GM19328 (cell line): Measurements from ENCODE around the gene URGCP.
"Not testable (repeated sequence)": the region's sequence is repeated elsewhere in the genome, so short reads cannot be mapped to it uniquely, and the experiment has no call there.

Experiments used
- ATAC-seq: cut with Tn5 transposase; IDR thresholded peaks from one replicate; pipeline ENCODE4 v1.9.1; 2021; ENCODE audit warnings: mild to moderate bottlenecking, moderate library complexity; ENCODE audit not compliant: unreplicated experiment

Gene URGCP

DNA sequence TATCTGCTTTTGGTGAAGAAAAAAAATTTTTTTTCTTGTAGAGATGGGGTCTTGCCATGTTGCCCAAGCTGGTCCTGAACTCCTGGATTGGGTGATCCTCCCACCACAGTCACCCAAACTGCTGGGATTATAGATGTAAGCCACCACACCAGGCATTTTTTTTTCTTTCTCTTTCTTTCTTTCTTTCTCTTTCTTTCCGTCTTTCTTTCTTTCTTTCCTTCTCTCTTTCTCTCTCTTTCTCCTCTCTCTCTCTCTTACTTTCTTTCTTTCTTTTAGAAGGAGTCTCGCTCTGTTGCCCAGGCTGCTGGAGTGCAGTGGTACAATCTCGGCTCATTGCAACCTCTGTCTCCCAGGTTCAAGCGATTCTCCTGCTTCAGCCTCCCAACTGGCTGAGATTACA lies 16.3 kb upstream of the URGCP start:
- ATAC-seq, result no peak

DNA sequence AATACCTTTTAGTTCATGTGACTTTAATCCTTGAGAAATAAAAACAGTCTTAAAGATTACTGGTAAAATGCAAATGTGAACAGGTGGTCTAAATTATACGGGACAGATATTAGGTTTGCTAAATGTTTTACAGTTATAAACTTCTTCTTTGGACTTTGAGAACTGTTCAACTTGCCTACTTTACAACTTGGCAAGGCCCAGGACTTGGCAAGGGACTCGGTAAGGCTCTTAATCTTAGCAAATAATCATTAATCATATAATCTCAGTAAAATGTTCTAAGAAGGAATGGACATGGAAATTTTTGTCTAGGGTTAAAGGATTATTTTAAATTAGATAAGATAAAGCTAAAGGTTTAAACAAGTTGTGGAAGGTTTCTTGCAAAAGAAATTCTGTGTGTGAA lies 15.0 kb upstream of the URGCP start:
- no peak for ATAC-seq

DNA sequence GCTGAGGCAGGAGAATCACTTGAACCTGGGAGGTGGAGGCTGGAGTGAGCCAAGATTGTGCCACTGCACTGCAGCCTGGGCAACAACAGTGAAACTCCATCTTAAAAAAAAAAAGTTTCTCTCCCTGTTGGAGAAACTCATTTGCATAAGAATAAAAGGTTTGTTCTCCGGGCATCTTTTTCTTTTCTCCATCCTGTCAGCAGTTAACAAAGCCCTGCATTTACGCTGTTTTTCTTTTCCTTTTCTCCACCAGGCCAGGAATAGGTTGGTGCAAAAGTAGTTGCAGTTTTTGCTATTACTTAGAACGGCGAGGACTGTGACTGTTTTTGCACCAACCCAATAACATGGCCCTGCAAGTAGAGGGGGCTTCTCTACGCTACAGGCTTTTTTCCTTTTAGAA lies 9.5 kb upstream of the URGCP start:
- ATAC-seq, result no peak

DNA sequence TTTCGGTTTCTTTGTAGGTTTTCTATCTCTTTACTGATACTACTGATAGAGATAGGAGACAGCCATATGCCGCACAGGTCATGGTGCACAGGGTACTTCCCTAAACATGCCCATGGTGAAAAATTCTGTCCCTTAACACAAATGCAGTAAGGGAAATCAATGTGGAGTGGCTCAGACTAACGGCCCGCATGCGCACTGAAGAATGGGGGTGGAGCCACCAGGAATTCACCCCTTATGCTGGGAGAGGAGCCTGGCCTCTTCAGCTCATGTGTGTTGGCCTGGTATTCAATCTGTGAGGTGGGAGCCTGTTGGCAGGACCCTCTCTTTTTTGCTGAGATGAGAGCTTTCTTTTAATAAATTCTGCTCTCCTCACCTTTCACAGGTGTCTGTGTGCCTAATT lies 8.4 kb upstream of the URGCP start:
- ATAC-seq, result no peak

DNA sequence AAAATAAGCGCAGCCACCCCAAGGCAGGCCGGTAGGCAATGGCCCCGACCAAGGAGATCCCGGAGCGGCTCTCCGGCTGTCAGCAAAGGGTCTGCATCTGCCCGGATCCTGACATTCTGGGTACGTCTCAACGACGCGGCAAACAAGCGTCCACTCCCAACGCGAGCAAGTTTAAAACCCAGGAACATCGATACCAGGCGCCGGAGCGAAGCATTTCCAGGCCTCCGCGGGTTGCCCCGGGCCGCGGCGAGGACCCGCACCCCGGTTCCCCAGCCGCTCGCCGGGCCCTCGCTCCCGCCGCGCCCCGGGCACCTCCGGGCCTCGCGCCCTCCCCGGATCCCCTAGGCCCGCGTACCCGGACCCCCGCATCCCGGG lies 453 bp downstream of the URGCP start:
- ATAC-seq, result peak; percentile 30

DNA sequence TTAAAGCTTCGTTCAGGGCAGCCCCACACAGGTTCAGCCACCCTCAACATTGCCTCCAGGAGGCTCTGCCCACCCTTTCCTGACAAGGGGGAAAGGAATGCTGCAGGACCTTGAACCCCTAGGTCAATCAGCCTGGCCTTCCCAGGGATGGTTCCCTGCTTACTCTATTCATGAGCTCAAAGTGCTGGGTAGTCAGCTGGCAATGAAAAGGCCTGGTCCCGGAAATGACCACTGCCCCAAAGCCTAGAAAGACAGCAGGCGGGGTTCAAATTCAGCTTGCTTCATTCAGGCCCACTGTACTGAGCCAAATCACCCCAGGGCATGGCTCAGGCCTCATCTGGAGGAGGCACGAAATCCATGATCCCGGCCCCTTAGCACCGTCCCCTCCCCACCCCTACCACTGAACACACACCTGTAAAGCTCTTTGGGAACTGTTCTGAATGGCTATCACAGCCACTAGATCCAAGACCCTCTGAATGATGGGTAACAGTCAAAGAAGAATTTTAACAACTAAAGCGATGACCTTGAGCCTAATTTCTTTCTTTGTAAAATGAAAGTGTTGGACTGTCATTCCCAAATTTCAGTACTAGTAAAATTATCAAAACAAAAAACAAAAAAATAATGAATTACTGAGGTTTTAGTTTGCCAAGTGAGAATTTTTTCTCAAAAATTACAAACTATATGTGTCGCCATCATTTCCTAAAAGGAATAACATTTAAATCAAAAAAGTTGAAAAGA lies 1.0 kb downstream of the URGCP start:
- no peak for ATAC-seq

DNA sequence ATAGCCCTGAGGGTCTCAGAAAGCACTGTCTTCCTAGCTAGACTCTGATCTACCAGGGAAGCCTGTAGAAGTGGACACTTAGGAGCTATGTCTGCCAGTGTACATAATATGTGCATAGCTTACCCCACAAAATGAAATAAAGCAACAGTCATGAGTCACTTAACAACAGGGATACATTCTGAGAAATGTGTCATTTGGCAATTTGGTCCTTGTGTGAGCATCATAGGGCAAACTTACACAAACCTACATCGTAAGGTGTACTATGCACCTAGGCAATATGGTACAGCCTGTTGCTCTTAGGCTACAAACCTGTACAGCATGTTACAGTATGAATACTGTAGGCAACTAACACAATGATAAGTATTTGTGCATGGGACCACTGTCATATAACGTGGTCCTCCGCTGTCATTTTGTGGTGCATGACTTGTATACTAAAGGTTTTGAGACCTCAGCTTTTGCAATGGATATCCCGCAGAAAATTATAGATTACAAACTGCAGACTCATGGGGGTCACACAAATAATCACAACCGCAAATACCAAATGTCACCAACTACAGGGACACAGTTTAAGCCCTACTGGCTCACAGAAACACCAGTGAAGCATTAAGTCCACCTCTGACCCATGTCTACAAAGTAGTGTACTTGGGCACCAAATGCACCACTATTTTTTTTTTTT lies 1.7 kb downstream of the URGCP start:
- no peak for ATAC-seq

DNA sequence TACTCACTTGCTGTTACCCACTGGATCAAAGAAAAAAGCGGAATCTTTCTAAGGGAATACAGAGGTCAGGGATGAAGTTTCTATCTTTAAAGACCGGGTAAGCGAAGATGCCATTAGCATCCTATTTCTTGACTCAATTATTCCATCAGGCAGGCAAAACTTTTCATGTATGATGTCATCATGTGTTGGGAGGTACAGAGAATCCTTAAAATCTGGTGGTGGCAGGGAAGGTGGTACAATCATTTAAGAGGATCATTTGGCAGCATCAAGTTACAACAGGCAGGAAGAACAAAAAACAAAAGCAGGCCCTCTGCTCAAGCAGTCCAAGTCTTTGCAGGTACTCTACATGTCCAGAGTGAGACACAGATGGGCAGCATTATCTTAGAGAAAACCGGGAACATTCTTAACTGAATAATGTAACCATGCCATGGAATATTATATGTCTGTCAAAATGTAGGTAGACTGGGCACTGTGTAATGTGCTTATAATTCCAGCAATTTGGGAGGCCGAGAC lies 3.8 kb downstream of the URGCP start:
- ATAC-seq, result no peak

DNA sequence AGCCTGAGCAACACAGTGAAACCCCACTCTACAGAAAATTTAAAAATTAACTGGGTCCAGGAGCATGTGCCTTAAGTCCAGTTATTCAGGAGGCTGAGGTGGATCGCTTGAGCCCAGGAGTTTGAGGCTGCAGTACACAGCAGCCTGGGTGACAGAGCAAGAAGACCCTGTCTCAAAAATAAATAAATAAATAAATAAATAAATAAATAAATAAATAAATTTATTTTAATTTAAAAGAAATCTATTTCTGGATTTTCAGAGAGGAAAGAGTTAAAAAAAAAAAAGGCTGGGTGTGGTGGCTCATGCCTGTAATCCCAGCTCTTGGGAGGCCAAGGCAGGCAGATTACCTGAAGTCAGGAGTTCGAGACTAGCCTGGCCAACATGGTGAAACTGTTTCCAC lies 7.8 kb downstream of the URGCP start:
- not testable (repeated sequence) for ATAC-seq

DNA sequence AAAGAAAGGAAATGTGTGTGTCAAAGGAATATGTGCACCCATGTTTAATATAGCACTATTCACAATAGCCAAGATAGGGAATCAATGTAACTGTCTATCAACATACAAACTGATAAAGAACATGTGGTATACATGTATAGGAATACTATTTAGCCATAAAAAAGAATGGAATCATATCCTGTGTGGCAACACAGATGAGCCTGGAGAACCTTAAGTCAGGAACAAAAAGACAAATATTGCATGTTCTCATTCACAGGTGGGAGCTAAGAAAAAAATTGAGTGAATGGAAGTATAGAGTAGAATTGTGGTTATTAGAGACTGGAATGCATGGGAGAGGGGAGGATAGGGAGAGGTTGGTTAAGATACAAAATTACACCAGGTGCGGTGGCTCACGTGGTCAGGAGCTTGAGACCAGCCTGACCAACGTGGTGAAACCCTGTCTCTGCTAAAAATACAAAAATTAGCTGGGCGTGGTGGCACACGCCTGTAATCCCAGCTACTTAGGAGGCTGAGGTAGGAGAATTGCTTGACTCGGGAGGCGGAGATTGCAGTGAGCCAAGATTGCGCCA lies 10.5 kb downstream of the URGCP start:
- no peak for ATAC-seq

DNA sequence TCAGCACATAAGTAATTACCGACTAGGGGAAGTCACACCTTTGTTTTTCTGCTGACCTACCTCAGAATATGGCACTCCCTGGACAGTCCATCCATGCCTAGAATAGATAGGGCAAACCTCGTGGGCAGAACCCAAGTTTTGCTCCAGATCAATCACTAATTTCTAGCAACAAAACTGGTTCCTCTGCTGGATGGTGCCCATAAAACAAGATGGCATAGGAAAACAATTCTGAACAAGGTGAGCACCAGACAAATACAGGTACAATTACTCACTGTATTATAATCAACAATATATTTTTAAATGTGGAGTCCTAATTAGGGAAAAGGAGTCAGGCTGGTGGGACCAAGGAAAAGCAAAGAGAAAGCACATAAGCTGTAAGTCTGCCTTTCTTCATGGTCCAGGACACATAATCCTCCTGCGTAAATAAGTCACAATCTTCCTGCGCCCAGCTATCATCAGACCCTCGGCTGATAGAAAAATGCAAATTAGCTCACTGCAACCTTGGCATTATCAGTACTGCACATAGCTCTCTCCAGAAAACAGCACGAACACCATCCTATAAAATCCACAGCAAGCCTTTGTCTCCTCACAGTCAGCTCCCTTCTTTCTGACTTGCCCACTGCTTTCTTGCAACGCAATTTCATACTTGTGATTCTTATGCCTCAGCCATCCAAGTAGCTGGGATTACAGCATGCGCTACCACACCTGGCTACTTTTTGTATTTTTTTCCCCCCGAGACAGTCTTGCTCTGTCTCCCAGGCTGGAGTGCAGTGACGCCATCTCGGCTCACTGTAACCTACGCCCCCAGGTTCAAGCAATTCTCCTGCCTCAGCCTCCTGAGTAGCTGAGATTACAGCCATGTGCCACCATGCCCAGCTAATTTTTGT lies 15.1 kb downstream of the URGCP start:
- no peak for ATAC-seq

DNA sequence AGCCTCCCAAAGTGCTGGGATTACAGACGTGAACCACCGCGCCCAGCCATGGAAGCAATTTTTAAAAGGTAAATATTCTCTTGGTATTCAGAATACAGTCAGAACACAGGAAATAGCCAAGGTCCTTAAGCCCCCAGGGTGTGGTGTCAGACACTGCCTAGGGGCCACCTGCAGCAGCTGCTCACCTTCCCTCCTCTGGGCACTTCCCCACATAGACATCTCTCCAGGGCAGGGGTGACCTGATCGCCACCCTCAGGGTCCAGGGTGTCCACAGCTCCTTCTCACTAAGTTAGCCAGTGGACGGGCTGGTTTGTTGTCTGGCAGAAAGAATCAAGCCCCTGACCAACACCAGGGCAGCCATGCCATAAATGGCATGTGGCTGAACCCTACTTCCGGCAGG lies 15.9 kb downstream of the URGCP start:
- ATAC-seq, result no peak

DNA sequence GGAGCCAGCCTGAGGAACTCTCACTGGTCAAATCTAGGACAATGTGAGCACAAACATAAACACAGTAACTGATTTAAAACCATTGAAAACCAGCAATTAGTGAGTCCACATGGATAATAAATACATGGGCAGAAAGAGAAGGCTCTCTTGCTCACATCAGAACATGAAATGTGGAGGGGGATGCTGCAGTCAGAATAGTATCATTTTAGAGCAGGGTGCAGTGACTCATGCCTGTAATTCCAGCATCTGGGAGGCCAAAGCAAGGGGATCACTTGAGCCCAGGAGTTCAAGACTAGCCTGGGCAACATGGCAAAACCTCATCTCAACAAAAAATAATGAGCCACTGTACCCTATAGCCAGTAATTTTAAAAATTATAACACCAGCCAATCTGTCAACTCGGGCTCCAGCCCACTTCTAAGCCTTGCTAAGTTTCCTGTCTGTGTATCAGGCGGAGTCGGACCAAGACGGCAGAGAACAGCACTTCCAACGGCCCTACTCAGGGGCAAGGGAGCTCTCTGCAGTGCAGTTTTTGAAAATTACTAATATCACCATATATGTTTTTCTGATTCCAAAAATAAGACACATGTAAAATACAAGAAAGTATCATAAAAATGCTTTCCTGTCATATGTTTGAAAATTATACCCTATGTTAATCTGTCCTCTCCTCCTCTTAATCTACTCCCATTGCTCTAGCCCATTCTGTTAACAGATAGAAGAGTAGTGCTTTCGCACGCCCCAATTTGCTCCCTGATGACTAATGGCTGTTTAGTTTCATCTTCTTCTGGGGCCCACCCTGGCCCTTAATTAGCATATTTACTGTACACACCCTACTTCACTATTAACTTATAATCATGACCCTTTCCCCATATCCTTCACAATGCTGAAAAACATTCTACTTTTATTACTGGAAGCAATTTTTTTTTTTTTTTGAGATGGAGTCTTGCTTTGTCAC lies 17.1 kb downstream of the URGCP start:
- ATAC-seq, result no peak

DNA sequence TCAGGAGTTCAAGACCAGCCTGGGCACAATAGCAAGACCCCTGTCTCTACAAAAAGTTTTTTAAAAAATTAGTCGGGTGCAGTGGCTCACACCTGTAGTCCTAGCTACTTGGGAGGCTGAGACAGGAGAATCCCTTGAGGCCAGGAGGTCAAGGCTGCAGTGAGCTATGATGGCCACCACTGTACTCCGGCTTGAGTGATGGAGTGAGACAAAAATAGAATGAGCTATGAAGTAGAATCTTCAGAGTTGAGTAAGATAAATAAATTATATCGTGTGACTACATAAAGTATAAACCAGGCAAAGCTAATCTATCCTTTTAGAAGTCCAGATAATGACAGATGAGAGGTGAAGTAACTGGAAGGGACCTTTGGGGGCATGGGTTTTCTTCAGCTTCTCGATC lies 21.8 kb downstream of the URGCP start:
- ATAC-seq, result no peak

DNA sequence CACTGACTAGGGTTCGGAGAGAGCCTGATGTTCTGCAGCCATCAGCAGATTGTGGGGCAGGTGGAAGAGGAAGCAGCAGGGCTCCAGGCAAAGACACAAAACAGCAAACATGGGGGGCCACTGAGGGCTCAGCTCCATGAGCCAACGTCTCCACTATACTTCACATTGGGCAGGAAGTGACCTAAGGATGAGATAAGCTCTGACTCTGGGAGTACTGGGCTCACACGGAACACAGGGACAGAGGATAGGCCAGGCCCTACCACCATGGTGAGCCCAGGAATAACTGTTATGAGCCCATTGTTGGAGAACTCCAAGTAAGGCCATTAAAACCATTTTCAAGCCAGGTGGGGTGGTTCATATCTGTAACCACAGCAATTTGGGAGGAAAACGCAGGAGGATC lies 22.2 kb downstream of the URGCP start:
- no peak for ATAC-seq

DNA sequence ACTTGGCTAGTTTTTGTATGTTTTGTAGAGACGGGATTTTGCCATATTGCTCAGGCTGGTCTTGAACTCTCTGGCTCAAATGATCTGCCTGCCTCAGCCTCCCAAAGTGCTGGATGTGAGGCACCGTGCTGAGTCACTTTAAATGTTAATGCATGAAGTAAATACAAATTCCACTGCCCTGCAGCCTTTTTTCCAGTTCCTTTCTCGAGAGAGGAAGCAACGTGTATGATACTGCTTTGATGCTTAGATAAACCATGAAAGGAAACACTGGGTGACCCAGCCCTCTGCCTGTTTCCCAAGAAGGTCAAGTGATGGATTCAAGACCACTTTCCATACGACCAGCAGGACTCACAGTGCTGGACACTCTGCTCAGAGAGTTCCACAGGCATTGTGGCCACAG lies 25.8 kb downstream of the URGCP start:
- no peak for ATAC-seq

DNA sequence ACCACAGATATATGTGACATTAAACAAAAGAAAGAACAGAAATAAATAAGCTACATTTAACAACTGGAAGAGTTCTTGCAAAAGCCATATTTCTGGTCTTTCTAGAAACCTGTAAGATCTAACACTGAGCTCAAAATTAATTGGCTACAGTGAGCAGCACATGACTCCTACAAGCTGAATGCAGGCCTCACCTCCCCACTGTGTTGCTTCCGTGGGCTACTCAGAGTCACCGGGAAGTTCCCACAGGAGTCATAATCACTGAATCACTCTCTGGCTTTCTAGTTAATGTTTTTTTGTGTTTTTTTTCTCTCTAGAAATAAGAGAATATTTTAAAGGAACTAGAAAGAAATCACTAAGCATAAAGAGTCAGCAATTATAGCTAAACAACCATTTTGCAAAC lies 26.9 kb downstream of the URGCP start:
- no peak for ATAC-seq

DNA sequence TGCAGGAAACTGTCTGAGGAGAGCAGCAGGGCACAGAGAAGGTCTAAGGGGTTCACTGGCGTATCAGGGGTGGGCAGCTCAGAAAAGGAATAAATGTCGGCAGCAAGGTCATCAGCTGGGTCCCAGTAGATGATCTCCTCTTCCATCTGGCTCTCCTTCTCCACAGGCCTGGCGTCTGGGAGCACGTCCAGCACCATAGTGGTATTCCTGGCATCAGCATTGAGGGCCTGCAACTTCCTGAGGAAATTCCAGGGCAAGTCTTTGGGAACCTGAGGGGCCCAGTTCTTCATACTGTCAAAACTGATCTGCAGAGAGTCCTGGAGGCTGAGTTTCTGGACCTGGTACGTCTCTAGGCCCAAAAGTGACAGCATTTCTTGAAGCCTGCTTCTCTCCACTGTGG lies 27.5 kb downstream of the URGCP start:
- ATAC-seq, result no peak

DNA sequence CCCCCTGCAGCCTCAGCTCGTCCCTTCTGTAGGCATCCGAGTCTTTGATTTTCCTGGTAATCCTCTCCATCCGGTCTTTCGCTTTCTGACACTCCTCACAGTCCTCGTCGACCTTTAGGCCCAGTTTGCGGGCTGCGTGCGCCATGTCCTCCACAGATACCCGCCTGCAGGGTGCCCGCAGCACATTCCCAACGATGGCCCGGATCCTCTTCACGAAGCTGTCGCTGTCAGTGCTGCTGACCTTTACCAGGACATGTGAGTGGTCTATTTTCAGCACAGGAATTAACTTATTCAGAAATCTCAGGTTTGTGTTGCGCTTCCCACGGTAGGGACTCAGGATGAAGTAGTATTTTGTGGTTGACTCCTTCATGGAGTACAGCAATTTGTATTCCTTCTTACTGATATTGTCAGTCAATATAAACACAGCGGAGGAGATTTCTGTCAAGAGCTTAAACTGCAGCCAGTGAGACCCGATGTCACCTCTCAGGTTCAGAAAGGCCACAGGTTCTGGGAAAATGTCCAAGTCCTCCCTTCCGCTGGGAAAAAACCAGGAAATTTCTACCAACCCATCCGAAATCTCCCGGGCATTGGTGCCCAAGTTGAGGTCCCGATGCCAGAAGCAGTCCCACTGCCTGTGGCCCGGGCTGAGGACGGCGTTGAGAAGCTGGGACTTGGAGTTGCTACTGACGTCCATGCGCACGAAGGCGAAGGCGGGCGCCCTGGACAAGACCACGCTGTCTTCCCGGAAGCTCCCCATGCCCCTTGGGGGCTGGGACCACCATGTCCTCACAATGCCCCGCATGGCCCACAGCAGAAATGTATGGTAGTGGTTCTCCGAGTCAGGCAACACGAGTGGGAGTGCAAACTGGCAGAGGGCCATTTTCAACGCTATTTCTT lies 28.2 kb downstream of the URGCP start:
- no peak for ATAC-seq
